IPS-18c (cell line): Measurements from ENCODE around the gene GADL1.

Experiments
- H3K4me3 ChIP-seq: 2 replicates; pipeline ENCODE4 v1.7.0; 2013; ENCODE audit warnings: low read depth, mild to moderate bottlenecking, low read length, moderate library complexity; ENCODE audit not compliant: insufficient read depth
- H3K9me3 ChIP-seq: one replicate; pipeline ENCODE4 v1.6.1; 2013; ENCODE audit warnings: mild to moderate bottlenecking, low read length, moderate library complexity; ENCODE audit not compliant: control insufficient read depth, insufficient read depth

The GADL1 gene

GRCh38 chr3:30843877-30844276 lies 50.6 kb downstream of the GADL1 start:
- H3K9me3 ChIP-seq, result peaks cover 3% of the 10 kb centered on the region
- no peak overlapping the region for H3K4me3 ChIP-seq

- Histone ChIP-seq H3K9me3 (no peaks in the 10 kb centered on the region), H3K4me3 (no peak overlapping the region)
Measured at GRCh38 chr3:30836141-30836540, 58.3 kb downstream of the GADL1 start.

- no peak overlapping the region for H3K4me3 ChIP-seq
- no peaks in the 10 kb centered on the region for H3K9me3 ChIP-seq
Measured at GRCh38 chr3:30835667-30836066, 58.8 kb downstream of the GADL1 start.

GRCh38 chr3:30832961-30833575 lies 61.4 kb downstream of the GADL1 start:
- H3K4me3 ChIP-seq, result no peak overlapping the region
- no peaks in the 10 kb centered on the region for H3K9me3 ChIP-seq

GRCh38 chr3:30827080-30827479 lies 67.4 kb downstream of the GADL1 start:
- Histone ChIP-seq H3K4me3 (no peak overlapping the region), H3K9me3 (no peaks in the 10 kb centered on the region)

- no peaks in the 10 kb centered on the region for H3K9me3 ChIP-seq
Measured at GRCh38 chr3:30826531-30826942, 67.9 kb downstream of the GADL1 start.

GRCh38 chr3:30819067-30819798 lies 75.2 kb downstream of the GADL1 start:
- Histone ChIP-seq H3K9me3 (no peaks in the 10 kb centered on the region), H3K4me3 (no peak overlapping the region)

More at GRCh38 chr3:30826531-30826942, 67.9 kb downstream of the GADL1 start:
- no peak overlapping the region for H3K4me3 ChIP-seq

GRCh38 chr3:30813734-30814133 lies 80.7 kb downstream of the GADL1 start:
- Histone ChIP-seq H3K4me3 (no peak overlapping the region), H3K9me3 (no peaks in the 10 kb centered on the region)

GRCh38 chr3:30811151-30811795 lies 83.2 kb downstream of the GADL1 start:
- Histone ChIP-seq H3K9me3 (no peaks in the 10 kb centered on the region), H3K4me3 (no peak overlapping the region)

GRCh38 chr3:30810625-30811024 lies 83.8 kb downstream of the GADL1 start:
- H3K9me3 ChIP-seq, result no peaks in the 10 kb centered on the region
- H3K4me3 ChIP-seq, result no peak overlapping the region

GRCh38 chr3:30805695-30806094 lies 88.8 kb downstream of the GADL1 start:
- H3K9me3 ChIP-seq, result no peaks in the 10 kb centered on the region
- no peak overlapping the region for H3K4me3 ChIP-seq

- no peak overlapping the region for H3K4me3 ChIP-seq
- H3K9me3 ChIP-seq, result no peaks in the 10 kb centered on the region
Measured at GRCh38 chr3:30804984-30805383, 89.5 kb downstream of the GADL1 start.

- Histone ChIP-seq H3K4me3 (no peak overlapping the region), H3K9me3 (no peaks in the 10 kb centered on the region)
Measured at GRCh38 chr3:30795176-30795575, 99.3 kb downstream of the GADL1 start.

GRCh38 chr3:30793740-30794139 lies 100.7 kb downstream of the GADL1 start:
- H3K4me3 ChIP-seq, result no peak overlapping the region
- no peaks in the 10 kb centered on the region for H3K9me3 ChIP-seq

- H3K4me3 ChIP-seq, result no peak overlapping the region
- no peaks in the 10 kb centered on the region for H3K9me3 ChIP-seq
Measured at GRCh38 chr3:30790150-30790549, 104.3 kb downstream of the GADL1 start.

- Histone ChIP-seq H3K4me3 (no peak overlapping the region), H3K9me3 (no peaks in the 10 kb centered on the region)
Measured at GRCh38 chr3:30786365-30786764, 108.1 kb downstream of the GADL1 start.

GRCh38 chr3:30779686-30780287 lies 114.7 kb downstream of the GADL1 start:
- no peak overlapping the region for H3K4me3 ChIP-seq
- H3K9me3 ChIP-seq, result no peaks in the 10 kb centered on the region

GRCh38 chr3:30778933-30779332 lies 115.5 kb downstream of the GADL1 start:
- no peaks in the 10 kb centered on the region for H3K9me3 ChIP-seq
- H3K4me3 ChIP-seq, result no peak overlapping the region
